HG03520 (cell line): ENCODE measurements around the gene CD248.
"Not testable (repeated sequence)": the region's sequence is repeated elsewhere in the genome, so short reads cannot be mapped to it uniquely, and the experiment has no call there.

ENCODE experiments used
- ATAC-seq: cut with Tn5 transposase; IDR thresholded peaks from one replicate; pipeline ENCODE4 v1.9.1; 2021; ENCODE audit warnings: mild to moderate bottlenecking, moderate library complexity; ENCODE audit not compliant: unreplicated experiment

Gene CD248

GRCh38 chr11:66316849-66317251, at the start of gene CD248:
Gene CD248, minus strand, starts transcription at chr11:66317044. Its CDS starts 17 bp downstream, at chr11:66317027.
- ATAC-seq, result no peak

GRCh38 chr11:66365711-66366619, 49.1 kb upstream of the CD248 start:
- ATAC-seq, result no peak

GRCh38 chr11:66365166-66365565, 48.3 kb upstream of the CD248 start:
- no peak for ATAC-seq

GRCh38 chr11:66363805-66364535, 47.1 kb upstream of the CD248 start:
- no peak for ATAC-seq

GRCh38 chr11:66363187-66363601, 46.4 kb upstream of the CD248 start:
- ATAC-seq, result no peak

- no peak for ATAC-seq
Measured at GRCh38 chr11:66362481-66363147, 45.8 kb upstream of the CD248 start.

GRCh38 chr11:66361502-66361941, 44.7 kb upstream of the CD248 start:
- no peak for ATAC-seq

- no peak for ATAC-seq
Measured at GRCh38 chr11:66360406-66361073, 43.7 kb upstream of the CD248 start.

GRCh38 chr11:66359662-66360087, 42.8 kb upstream of the CD248 start:
- ATAC-seq, result no peak

- not testable (repeated sequence) for ATAC-seq
Measured at GRCh38 chr11:66350560-66351235, 33.9 kb upstream of the CD248 start.

GRCh38 chr11:66349084-66349386, 32.2 kb upstream of the CD248 start:
- no peak for ATAC-seq

- no peak for ATAC-seq
Measured at GRCh38 chr11:66347425-66348276, 30.8 kb upstream of the CD248 start, which contains the start of gene B4GAT1. Gene B4GAT1, minus strand, starts transcription at chr11:66347629. Its CDS starts 84 bp downstream, at chr11:66347545.

- ATAC-seq, result no peak
Measured at GRCh38 chr11:66346476-66347424, 29.9 kb upstream of the CD248 start.

GRCh38 chr11:66345316-66345649, 28.4 kb upstream of the CD248 start:
- peak; percentile 3 for ATAC-seq

- ATAC-seq, result peak; percentile 67
Measured at GRCh38 chr11:66344550-66345315, 27.9 kb upstream of the CD248 start, which contains the start of gene BRMS1. Gene BRMS1, minus strand, starts transcription at chr11:66345104. Its CDS starts 2,870 bp downstream, at chr11:66342234.

GRCh38 chr11:66343176-66343575, 26.3 kb upstream of the CD248 start:
- no peak for ATAC-seq

- ATAC-seq, result no peak
Measured at GRCh38 chr11:66341502-66342126, 24.8 kb upstream of the CD248 start.
